ENCODE data around the gene IFIH1. TPM values are rescaled to one million over a fixed set of nuclear protein-coding genes. Genes with fewer than 3 reads are reported as not detected.

IFIH1 gene
- total and polyA plus RNA-seq, 9 of the 15 experiments (the other 6 are each of a cell fraction or from before 2014, with no cell fraction given): 0.15 to 1.2 (median 0.60) TPM; not detected in 1

GRCh38 chr2:162267496-162267895 lies 51.0 kb downstream of the IFIH1 start:
- no peak overlapping the region for H3K27ac ChIP-seq (ENCODE audit: extremely low read depth, low read depth, low read length)
- DNase-seq (ENCODE audit: extremely low read depth in 1 of 4, low spot score in 3 of 4): no peak
- no TSS peak for BruUV-seq (replicated peaks)
- no peaks in the 10 kb centered on the region for H3K36me3 ChIP-seq (ENCODE audit: control insufficient read depth, insufficient read depth, low read length)
- intact Hi-C loops (cut with micrococcal nuclease) (no loop called here), in situ Hi-C loops (cut with MboI) (no loop called here)
- H4K20me1 ChIP-seq (replicated peaks; ENCODE audit: control insufficient read depth, insufficient read depth, low read length): no peaks in the 10 kb centered on the region
- 0% methylated on average over 5 of the region's 5 CpGs for WGBS (ENCODE audit: insufficient coverage, low coverage, missing lambda C conversion rate)
- no peaks in the 10 kb centered on the region for H3K9me1 ChIP-seq (ENCODE audit: control insufficient read depth, insufficient read depth, low read length)
- H2AFZ ChIP-seq (ENCODE audit: low read depth, low read length): no peak overlapping the region
- FAIRE-seq: no peak
- no peak for ATAC-seq
- no peaks in the 10 kb centered on the region for H3K27me3 ChIP-seq (ENCODE audit: control insufficient read depth in 2 of 2, insufficient read depth in 2 of 2, low read length in 2 of 2)
- no peaks in the 10 kb centered on the region for H3K79me2 ChIP-seq (ENCODE audit: control insufficient read depth, insufficient read depth, low read length)
- CTCF ChIA-PET (ENCODE audit: low intra/inter-chr PET ratio): no interaction called here
- no peaks in the 10 kb centered on the region for H3K9me3 ChIP-seq (replicated peaks; ENCODE audit: control insufficient read depth, insufficient read depth, low read depth, low read length)
- no peaks in the 10 kb centered on the region for H3K4me1 ChIP-seq (replicated peaks in 1 of 2; ENCODE audit: control insufficient read depth in 2 of 2, insufficient read depth in 2 of 2, low read length in 2 of 2)
- no peak overlapping the region for H3K9ac ChIP-seq (ENCODE audit: insufficient read depth in 1 of 2, low read depth in 2 of 2, low read length in 2 of 2)
- no peak overlapping the region for H3K4me3 ChIP-seq
- POLR2A ChIA-PET: no interaction called here
- H3K4me2 ChIP-seq (ENCODE audit: insufficient read depth, low read length): no peak overlapping the region
- TF ChIP-seq BRD9 (IDR thresholded peaks at IDR 0.05; ENCODE audit: low read depth, partially characterized antibody) (no peak), ZNF444 (CRISPR knock-in tag; IDR thresholded peaks at IDR 0.05) (no peak), RREB1 (CRISPR knock-in tag; IDR thresholded peaks at IDR 0.05) (no peak), MEF2D (tag; conservative IDR thresholded peaks at IDR 0.05; ENCODE audit: low read depth) (no peak), E2F4 (CRISPR knock-in tag; IDR thresholded peaks at IDR 0.05; ENCODE audit: low read depth) (no peak), CBFB (CRISPR knock-in tag; IDR thresholded peaks at IDR 0.05) (no peak), NR2C1 (IDR thresholded peaks at IDR 0.05) (no peak), NR2C1 (tag; IDR thresholded peaks at IDR 0.05) (no peak), POLR2H (tag; IDR thresholded peaks at IDR 0.05; ENCODE audit: low read depth) (no peak), ZBTB5 (IDR thresholded peaks at IDR 0.05) (no peak), ZBTB49 (CRISPR knock-in tag; IDR thresholded peaks at IDR 0.05; ENCODE audit: borderline replicate concordance) (no peak), MYNN (IDR thresholded peaks at IDR 0.05) (no peak), MYNN (CRISPR knock-in tag; IDR thresholded peaks at IDR 0.05) (no peak)

All from K562 (cell line).